GM10248 (cell line): ENCODE measurements around the gene MRGPRX2.

Experiments used
- CTCF ChIA-PET: fragments of 300-600 bp; sonication (Branson Sonifier 250); formaldehyde crosslinking; extraction: SDS; loops from one replicate; lab custom pipeline; 2021; ENCODE audit warnings: antibody characterized with exemption; lab: Yijun Ruan, JAX
- POLR2A ChIA-PET: fragments of 350-650 bp; sonication (Branson Sonifier 250); formaldehyde crosslinking; extraction: SDS; loops from one replicate; lab custom pipeline; 2020; ENCODE audit warnings: antibody characterized with exemption; lab: Yijun Ruan, JAX
- DNase-seq: peaks from one replicate; pipeline ENCODE4 v3.0.0; 2012; ENCODE audit errors: extremely low spot score
- CTCF ChIP-seq: IDR thresholded peaks from 2 replicates; pipeline ENCODE4 v1.5.1; 2012; ENCODE audit warnings: mild to moderate bottlenecking, low read depth; ENCODE audit errors: extremely low read depth, missing control alignments, control extremely low read depth

The MRGPRX2 gene

DNA sequence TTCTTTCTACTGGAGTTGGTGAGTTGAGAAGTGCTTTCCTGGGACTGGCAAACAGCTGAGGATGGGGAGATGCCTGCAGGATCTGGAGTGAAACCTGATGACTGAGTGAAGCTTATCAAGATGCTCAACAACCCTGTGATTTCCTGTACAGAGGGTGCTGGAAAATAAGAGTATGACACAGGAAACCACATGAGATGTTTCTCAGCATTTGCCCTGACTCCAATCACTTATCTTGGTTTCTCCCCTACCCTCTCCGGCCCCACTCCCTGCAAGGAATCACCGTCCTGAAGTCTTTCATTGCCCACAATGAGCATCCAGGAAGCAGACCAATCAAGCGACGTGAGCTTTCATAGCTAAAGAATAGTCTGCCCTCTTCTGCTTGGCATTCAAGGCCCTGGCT lies at the start of gene MRGPRX2:
TSS of gene MRGPRX2 (minus strand) at position 89 of the 400 bp plus-strand sequence. CDS start 4,315 bp downstream, outside the sequence.
- ChIA-PET POLR2A (no interaction called here), CTCF (interaction anchor here (1.0 to 2.8 kb wide), 4 partner anchors 10 to 38 kb away, joined by 3 to 15 read pairs (median 7); no protein-coding TSS in a partner anchor)
- DNase-seq = no peak
- no peak for TF ChIP-seq CTCF

GRCh38 chr11:19110295-19110694 lies 49.8 kb upstream of the MRGPRX2 start:
- CTCF ChIA-PET = interaction anchor here (1.3 to 1.6 kb wide), 5 partner anchors 9 to 40 kb away, joined by 5 to 7 read pairs (median 5); no protein-coding TSS in a partner anchor
- no peak for TF ChIP-seq CTCF
- DNase-seq = no peak
- POLR2A ChIA-PET = no interaction called here

DNA sequence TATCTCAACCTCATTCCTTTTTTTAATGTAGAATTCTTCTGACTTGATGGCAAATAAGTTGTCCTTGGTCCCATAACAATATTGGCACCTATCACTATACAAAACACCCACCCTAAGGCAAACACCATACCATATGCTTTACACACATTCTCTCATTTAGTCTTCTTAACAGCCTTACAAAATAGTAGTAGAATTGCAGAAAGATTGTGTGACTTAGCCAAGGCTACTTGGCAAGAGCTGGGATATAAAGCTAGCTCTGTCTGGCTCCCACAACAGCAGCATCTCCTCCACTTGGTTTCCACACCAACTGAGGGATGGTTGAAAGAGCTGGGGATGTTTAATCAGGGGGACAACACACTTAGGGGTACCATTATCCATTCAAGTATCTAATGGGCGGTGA lies 46.6 kb upstream of the MRGPRX2 start:
- POLR2A ChIA-PET = no interaction called here
- CTCF ChIA-PET = interaction anchor here (1.2 to 1.3 kb wide), 3 partner anchors 10 to 47 kb away, joined by 3 to 4 read pairs (median 3); no protein-coding TSS in a partner anchor
- TF ChIP-seq CTCF = no peak

GRCh38 chr11:19105011-19105410 lies 44.5 kb upstream of the MRGPRX2 start:
- POLR2A ChIA-PET = no interaction called here
- CTCF ChIA-PET = interaction anchor here (0.9 kb wide), 1 partner anchor 34 kb away, joined by 3 read pairs; no protein-coding TSS in a partner anchor
- TF ChIP-seq CTCF = no peak
- no peak for DNase-seq

More for the DNA sequence above, 46.6 kb upstream of the MRGPRX2 start:
- no peak for DNase-seq

- TF ChIP-seq CTCF = no peak
- ChIA-PET POLR2A (no interaction called here), CTCF (interaction anchor here (0.9 to 1.8 kb wide), 6 partner anchors 8 to 192 kb away, joined by 3 to 7 read pairs (median 4); no protein-coding TSS in a partner anchor)
- DNase-seq = no peak
Observed at GRCh38 chr11:19102521-19102900, 42.0 kb upstream of the MRGPRX2 start.

DNA sequence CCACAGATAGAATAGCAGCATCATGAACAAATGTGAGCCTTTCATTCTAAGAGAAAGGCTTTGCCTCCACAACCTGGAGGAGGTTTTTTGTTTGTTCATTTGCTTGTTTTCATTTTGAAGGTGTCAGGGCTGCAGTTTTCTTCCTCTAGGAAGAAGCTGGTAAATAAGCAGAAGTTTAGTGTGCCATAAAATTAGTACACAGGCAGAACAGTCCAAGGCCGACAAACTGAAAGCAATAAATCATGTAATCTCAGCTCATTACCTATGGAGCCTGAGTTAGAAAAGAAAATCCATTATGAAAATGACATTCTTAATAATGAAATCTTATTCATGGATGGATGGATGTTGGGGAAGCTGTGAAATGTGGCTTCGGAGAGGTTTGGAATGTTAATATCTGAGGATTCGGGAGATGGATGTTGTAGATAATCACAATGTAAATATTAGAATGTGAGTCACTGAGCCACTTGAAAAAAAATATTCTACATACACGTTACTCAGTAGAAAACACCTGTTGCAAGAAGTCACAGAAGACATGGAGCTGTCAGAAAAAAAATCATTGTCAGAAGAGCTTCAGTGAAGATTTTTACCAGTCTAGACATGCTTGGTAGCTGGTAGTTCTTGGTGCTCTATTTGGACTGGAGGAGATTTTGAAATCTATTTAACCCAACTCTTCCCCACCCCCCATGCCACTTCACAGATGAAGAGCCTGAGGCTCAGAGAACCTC lies 41.4 kb upstream of the MRGPRX2 start:
- POLR2A ChIA-PET = no interaction called here
- no peak for DNase-seq
- CTCF ChIA-PET = interaction anchor here (0.9 to 1.8 kb wide), 6 partner anchors 9 to 193 kb away, joined by 3 to 7 read pairs (median 4); no protein-coding TSS in a partner anchor

More for the DNA sequence above, 41.4 kb upstream of the MRGPRX2 start:
- TF ChIP-seq CTCF = no peak
